ENCODE results near the gene HECTD4.

The HECTD4 gene

GRCh38 chr12:112149596-112149995 is 232.6 kb downstream of the HECTD4 start:
- DNase-seq = peak in 1 of 2 donors; percentile 42

- DNase-seq = no peak
Observed at GRCh38 chr12:112148031-112148513, 234.2 kb downstream of the HECTD4 start.

- no peak for DNase-seq
Observed at GRCh38 chr12:112146123-112146522, 236.1 kb downstream of the HECTD4 start.

- DNase-seq = peak; percentile 74 to 81
Observed at GRCh38 chr12:112140728-112141127, 241.5 kb downstream of the HECTD4 start.

GRCh38 chr12:112134731-112135130 is 247.5 kb downstream of the HECTD4 start:
- no peak for DNase-seq

GRCh38 chr12:112133418-112133817 is 248.8 kb downstream of the HECTD4 start:
- no peak for DNase-seq

GRCh38 chr12:112131686-112132085 is 250.5 kb downstream of the HECTD4 start:
- no peak for DNase-seq

- DNase-seq = peak; percentile 79 to 80
Observed at GRCh38 chr12:112130441-112130998, 251.7 kb downstream of the HECTD4 start.

- DNase-seq = peak in 1 of 2 donors; percentile 31
Observed at GRCh38 chr12:112126911-112127310, 255.3 kb downstream of the HECTD4 start.

GRCh38 chr12:112126000-112126438 is 256.2 kb downstream of the HECTD4 start:
- no peak for DNase-seq

- peak; percentile 95 to 98 for DNase-seq
Observed at GRCh38 chr12:112125250-112125999, 256.8 kb downstream of the HECTD4 start, which contains the start of gene TRAFD1. Gene TRAFD1 (plus strand): TSS chr12:112125560. CDS start chr12:112130523, 4,963 bp downstream.

GRCh38 chr12:112124918-112125249 is 257.3 kb downstream of the HECTD4 start:
- DNase-seq = no peak

GRCh38 chr12:112122823-112123690 is 259.2 kb downstream of the HECTD4 start:
- DNase-seq = no peak

- DNase-seq = no peak
Observed at GRCh38 chr12:112121780-112122565, 260.3 kb downstream of the HECTD4 start.

- DNase-seq = no peak
Observed at GRCh38 chr12:112117685-112118084, 264.5 kb downstream of the HECTD4 start.

GRCh38 chr12:112116232-112117060 is 265.8 kb downstream of the HECTD4 start:
- peak; percentile 71 to 82 for DNase-seq

GRCh38 chr12:112115259-112116045 is 266.8 kb downstream of the HECTD4 start:
- DNase-seq = no peak

- DNase-seq = no peak
Observed at GRCh38 chr12:112112409-112113133, 269.7 kb downstream of the HECTD4 start.

GRCh38 chr12:112111931-112112330 is 270.3 kb downstream of the HECTD4 start:
- no peak for DNase-seq

Measured in inflammatory macrophage treated with lipopolysaccharide for 1 hour (primary cell).